Lung (tissue), 12 donors: Measurements from ENCODE around the gene ACHE. TPM values are rescaled to one million over a fixed set of nuclear protein-coding genes. Genes with fewer than 3 reads are reported as not detected.

Experiments
- ATAC-seq: fragments of 200-7000 bp; cut with Tn5 transposase; one replicate; pipeline ENCODE4 v1.9.1; 2020; ENCODE audit warnings: moderate number of reproducible peaks; ENCODE audit not compliant: insufficient read depth, low FRiP score
- DNase-seq, 3 donors: peaks; one replicate each; pipeline ENCODE4 v3.0.0-alpha.2; 2013 to 2017
- H3K27ac ChIP-seq, 2 donors: one replicate each; pipeline ENCODE4 v1.5.1; 2013; ENCODE audit warnings: mild to moderate bottlenecking in 2 of 2, moderate library complexity in 2 of 2, control low read depth in 1 of 2, inconsistent platforms in 1 of 2, low read depth in 1 of 2, low read length in 1 of 2
- H3K27me3 ChIP-seq, 3 donors: one replicate each; pipeline ENCODE4 v1.5.1; 2013; ENCODE audit warnings: low read length in 2 of 3; ENCODE audit not compliant: control insufficient read depth in 3 of 3, insufficient read depth in 3 of 3
- H3K36me3 ChIP-seq, 4 donors: one replicate each; pipeline ENCODE4 v1.5.1; 2013; ENCODE audit warnings: low read length in 4 of 4, mild to moderate bottlenecking in 1 of 4, moderate library complexity in 1 of 4; ENCODE audit not compliant: control insufficient read depth in 4 of 4, insufficient read depth in 4 of 4
- H3K4me1 ChIP-seq, 5 donors: one replicate each; pipeline ENCODE4 v1.5.1; 2013; ENCODE audit warnings: low read length in 5 of 5, mild to moderate bottlenecking in 2 of 5, moderate library complexity in 1 of 5; ENCODE audit not compliant: control insufficient read depth in 5 of 5, insufficient read depth in 5 of 5
- H3K4me3 ChIP-seq: one replicate; pipeline ENCODE4 v1.5.1; 2013; ENCODE audit warnings: mild to moderate bottlenecking, control low read depth, moderate library complexity
- H3K9ac ChIP-seq, 2 donors: one replicate each; pipeline ENCODE4 v1.5.1; 2013; ENCODE audit warnings: low read length in 2 of 2, control low read depth in 1 of 2; ENCODE audit not compliant: insufficient read depth in 1 of 2
- H3K9me3 ChIP-seq, 4 donors: one replicate each; pipeline ENCODE4 v1.5.1; 2013; ENCODE audit warnings: low read length in 3 of 4, mild to moderate bottlenecking in 1 of 4, moderate library complexity in 1 of 4; ENCODE audit not compliant: control insufficient read depth in 4 of 4, insufficient read depth in 3 of 4
- CTCF ChIP-seq: IDR thresholded peaks from 2 replicates; pipeline ENCODE4 v1.5.1; 2012; ENCODE audit warnings: mild to moderate bottlenecking; ENCODE audit errors: control extremely low read depth, extremely low read depth
- WGBS, 2 donors: extraction: QIAGEN DNeasy Blood & Tissue Kit; methylation state at CpG; one replicate each; pipeline ENCODE4 v1.1.7; 2013; 5-methylcytosine and 5-hydroxymethylcytosine counted together
- polyA plus RNA-seq, 2 donors: library from polyadenylated mRNA; stranded (reverse); fragments of 200-250 nt; gene quantifications; one replicate each; pipeline ENCODE4 v1.2.1, GENCODE V29; 2013
- total RNA-seq, 2 donors: library from RNA; depleted of rRNA in 1 of 2; stranded (reverse); fragments of >200 nt in 1 of 2; gene quantifications; one replicate each; pipeline ENCODE4 v1.2.1, GENCODE V29; 2014 to 2021
- donor health status: control.
- donor health status: control.
- donor health status: Bipolar disorder and iron deficiency.
- donor health status: healthy.
- donor health status: DM: yes; HTN: yes; CAD: no.

Gene ACHE
- total and polyA plus RNA-seq, 4 donors = 2.6 to 8.2 (median 6.7) TPM

- no peak overlapping the region for H3K9ac ChIP-seq
Observed at GRCh38 chr7:100864263-100864845, 31.3 kb downstream of the ACHE start.

GRCh38 chr7:100863406-100863950 lies 32.2 kb downstream of the ACHE start:
- Histone ChIP-seq H3K4me1 (peaks cover 0 to 14% (median 7%) of the 10 kb centered on the region in 5 donors), H3K4me3 (no peak overlapping the region), H3K9ac (no peak overlapping the region), H3K27me3 (no peaks in the 10 kb centered on the region), H3K36me3 (peaks cover 0 to 29% (median 7%) of the 10 kb centered on the region in 4 donors), H3K27ac (no peak overlapping the region), H3K9me3 (no peaks in the 10 kb centered on the region)
- 23 to 44% methylated on average over 10 of the region's 10 CpGs for WGBS, 2 donors
- ATAC-seq (no peak), DNase-seq (peak in 1 of 3 donors; percentile 57)
- no peak for TF ChIP-seq CTCF

More at GRCh38 chr7:100864263-100864845, 31.3 kb downstream of the ACHE start:
- TF ChIP-seq CTCF = no peak
- DNase-seq (no peak), ATAC-seq (no peak)
- 85 to 90% methylated on average over 12 of the region's 12 CpGs for WGBS, 2 donors
- no peaks in the 10 kb centered on the region for H3K9me3 ChIP-seq
- H3K4me1 ChIP-seq = peaks cover 0 to 19% (median 7%) of the 10 kb centered on the region in 5 donors
- H3K27me3 ChIP-seq = no peaks in the 10 kb centered on the region
- H3K36me3 ChIP-seq = peaks cover 0 to 29% (median 7%) of the 10 kb centered on the region in 4 donors
- no peak overlapping the region for H3K4me3 ChIP-seq
- H3K27ac ChIP-seq = no peak overlapping the region

GRCh38 chr7:100861616-100861985 lies 34.1 kb downstream of the ACHE start:
- no peak for TF ChIP-seq CTCF
- H3K36me3 ChIP-seq = peaks cover 0 to 34% (median 7%) of the 10 kb centered on the region in 4 donors
- peaks cover 0 to 5% (median 3%) of the 10 kb centered on the region in 5 donors for H3K4me1 ChIP-seq
- no peak overlapping the region for H3K9ac ChIP-seq
- WGBS, 2 donors = 95 to 98% methylated on average over 14 of the region's 14 CpGs
- no peak for ATAC-seq
- H3K4me3 ChIP-seq = no peak overlapping the region
- H3K27ac ChIP-seq = no peak overlapping the region
- H3K27me3 ChIP-seq = no peaks in the 10 kb centered on the region
- H3K9me3 ChIP-seq = no peaks in the 10 kb centered on the region
- no peak for DNase-seq
